Transverse colon (tissue), 3 donors: ENCODE results near the gene EHF.

Experiments
- CTCF ChIP-seq, 5 experiments: fragments of 200-600 bp in 3 of 5; fragments of 450-650 bp in 2 of 5; sonication (generic) in 3 of 5; IDR thresholded peaks; 1 replicate in 2 of 5; 2 replicates in 3 of 5; pipeline ENCODE4 v1.5.1; 2016 to 2017; ENCODE audit warnings: antibody characterized with exemption in 5 of 5, inconsistent platforms in 3 of 5, mild to moderate bottlenecking in 2 of 5, moderate library complexity in 1 of 5
- EP300 ChIP-seq: sonication (generic); formaldehyde crosslinking; IDR thresholded peaks from one replicate; pipeline ENCODE4 v1.6.1; 2017; ENCODE audit warnings: antibody characterized with exemption, low read depth
- POLR2A ChIP-seq: fragments of 450-650 bp; IDR thresholded peaks from one replicate; pipeline ENCODE4 v1.6.1; 2016; ENCODE audit warnings: antibody characterized with exemption, mild to moderate bottlenecking, moderate library complexity

GRCh38 chr11:34616086-34616485 lies 4.8 kb upstream of the EHF start:
- TF ChIP-seq CTCF (IDR thresholded peaks at IDR 0.05): no peak
- TF ChIP-seq EP300: no peak
- no peak for TF ChIP-seq POLR2A
